C4-2B (cell line): Measurements from ENCODE around the gene ZBTB24.

Source experiments
- ZFX ChIP-seq: fragments of 450-650 bp; IDR thresholded peaks from 2 replicates; pipeline ENCODE4 v1.6.1; 2017
- TF ChIP-seq, protein P1 (sequence below): fragments of 450-650 bp; conservative IDR thresholded peaks from 2 replicates; pipeline ENCODE4 v1.5.1; 2017; ENCODE audit warnings: mild to moderate bottlenecking

GRCh38 chr6:109491207-109491938 lies 8.4 kb upstream of the ZBTB24 start:
- TF ChIP-seq, protein P1, sequence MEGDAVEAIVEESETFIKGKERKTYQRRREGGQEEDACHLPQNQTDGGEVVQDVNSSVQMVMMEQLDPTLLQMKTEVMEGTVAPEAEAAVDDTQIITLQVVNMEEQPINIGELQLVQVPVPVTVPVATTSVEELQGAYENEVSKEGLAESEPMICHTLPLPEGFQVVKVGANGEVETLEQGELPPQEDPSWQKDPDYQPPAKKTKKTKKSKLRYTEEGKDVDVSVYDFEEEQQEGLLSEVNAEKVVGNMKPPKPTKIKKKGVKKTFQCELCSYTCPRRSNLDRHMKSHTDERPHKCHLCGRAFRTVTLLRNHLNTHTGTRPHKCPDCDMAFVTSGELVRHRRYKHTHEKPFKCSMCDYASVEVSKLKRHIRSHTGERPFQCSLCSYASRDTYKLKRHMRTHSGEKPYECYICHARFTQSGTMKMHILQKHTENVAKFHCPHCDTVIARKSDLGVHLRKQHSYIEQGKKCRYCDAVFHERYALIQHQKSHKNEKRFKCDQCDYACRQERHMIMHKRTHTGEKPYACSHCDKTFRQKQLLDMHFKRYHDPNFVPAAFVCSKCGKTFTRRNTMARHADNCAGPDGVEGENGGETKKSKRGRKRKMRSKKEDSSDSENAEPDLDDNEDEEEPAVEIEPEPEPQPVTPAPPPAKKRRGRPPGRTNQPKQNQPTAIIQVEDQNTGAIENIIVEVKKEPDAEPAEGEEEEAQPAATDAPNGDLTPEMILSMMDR, result no peak
- TF ChIP-seq ZFX, result no peak
